Esophagus muscularis mucosa (tissue), 4 donors: ENCODE results near the gene PDE4D.

ENCODE experiments used
- EP300 ChIP-seq: sonication (generic); formaldehyde crosslinking; IDR thresholded peaks from one replicate; pipeline ENCODE4 v1.6.1; 2017; ENCODE audit warnings: antibody characterized with exemption
- POLR2A ChIP-seq: fragments of 450-650 bp; IDR thresholded peaks from one replicate; pipeline ENCODE4 v1.6.1; 2017; ENCODE audit warnings: antibody characterized with exemption, moderate library complexity, mild to moderate bottlenecking, low read depth
- POLR2AphosphoS5 ChIP-seq, 2 donors: sonication (generic); formaldehyde crosslinking; IDR thresholded peaks; one replicate each; pipeline ENCODE4 v1.6.1; 2017; ENCODE audit warnings: antibody characterized with exemption in 2 of 2
- TF ChIP-seq, protein P1 (sequence below), 3 experiments: fragments of 200-600 bp in 2 of 3; fragments of 450-650 bp in 1 of 3; sonication (generic) in 2 of 3; IDR thresholded peaks; one replicate each; pipeline ENCODE4 v1.5.1; 2017 to 2019; ENCODE audit warnings: antibody characterized with exemption in 3 of 3, mild to moderate bottlenecking in 2 of 3, moderate library complexity in 1 of 3

DNA sequence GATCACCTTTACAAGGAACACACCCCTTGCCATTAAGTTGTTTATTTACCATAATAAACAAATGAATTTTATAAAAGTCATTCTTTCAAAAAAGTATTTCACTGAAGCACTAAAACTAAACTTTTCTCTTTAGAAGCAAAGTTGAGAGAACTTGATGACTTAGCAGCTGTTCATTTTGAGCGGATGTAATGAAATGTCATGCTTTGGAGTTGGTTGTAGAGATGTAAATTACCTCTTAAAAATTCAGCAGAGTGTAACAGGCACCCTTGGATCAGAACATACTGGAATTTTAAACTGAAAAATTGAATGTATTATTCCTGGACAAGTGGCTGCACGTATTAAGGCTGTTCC is 617.2 kb downstream of the PDE4D start:
- TF ChIP-seq POLR2A = no peak
- TF ChIP-seq POLR2AphosphoS5 (IDR thresholded peaks at IDR 0.05) = no peak
- TF ChIP-seq, protein P1, sequence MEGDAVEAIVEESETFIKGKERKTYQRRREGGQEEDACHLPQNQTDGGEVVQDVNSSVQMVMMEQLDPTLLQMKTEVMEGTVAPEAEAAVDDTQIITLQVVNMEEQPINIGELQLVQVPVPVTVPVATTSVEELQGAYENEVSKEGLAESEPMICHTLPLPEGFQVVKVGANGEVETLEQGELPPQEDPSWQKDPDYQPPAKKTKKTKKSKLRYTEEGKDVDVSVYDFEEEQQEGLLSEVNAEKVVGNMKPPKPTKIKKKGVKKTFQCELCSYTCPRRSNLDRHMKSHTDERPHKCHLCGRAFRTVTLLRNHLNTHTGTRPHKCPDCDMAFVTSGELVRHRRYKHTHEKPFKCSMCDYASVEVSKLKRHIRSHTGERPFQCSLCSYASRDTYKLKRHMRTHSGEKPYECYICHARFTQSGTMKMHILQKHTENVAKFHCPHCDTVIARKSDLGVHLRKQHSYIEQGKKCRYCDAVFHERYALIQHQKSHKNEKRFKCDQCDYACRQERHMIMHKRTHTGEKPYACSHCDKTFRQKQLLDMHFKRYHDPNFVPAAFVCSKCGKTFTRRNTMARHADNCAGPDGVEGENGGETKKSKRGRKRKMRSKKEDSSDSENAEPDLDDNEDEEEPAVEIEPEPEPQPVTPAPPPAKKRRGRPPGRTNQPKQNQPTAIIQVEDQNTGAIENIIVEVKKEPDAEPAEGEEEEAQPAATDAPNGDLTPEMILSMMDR (IDR thresholded peaks at IDR 0.05) = no peak
- no peak for TF ChIP-seq EP300
